Muscle of leg (tissue), 11 donors: Measurements from ENCODE around the gene SMARCD3. TPM values are rescaled to one million over a fixed set of nuclear protein-coding genes. Genes with fewer than 3 reads are reported as not detected.
A peak's percentile ranks its signal among the peaks of the same experiment; 100 is the strongest.

Experiments
- DNase-seq: peaks from one replicate; pipeline ENCODE4 v3.0.0; 2013
- H3K27ac ChIP-seq: one replicate; pipeline ENCODE4 v1.5.1; 2013; ENCODE audit warnings: mild to moderate bottlenecking, low read length, control low read depth
- H3K27me3 ChIP-seq: one replicate; pipeline ENCODE4 v1.6.1; 2013; ENCODE audit warnings: low read length; ENCODE audit not compliant: control insufficient read depth, insufficient read depth
- H3K36me3 ChIP-seq: one replicate; pipeline ENCODE4 v1.6.1; 2013; ENCODE audit warnings: low read length; ENCODE audit not compliant: control insufficient read depth, insufficient read depth
- H3K4me1 ChIP-seq: one replicate; pipeline ENCODE4 v1.6.1; 2013; ENCODE audit warnings: low read length; ENCODE audit not compliant: control insufficient read depth, insufficient read depth
- H3K4me3 ChIP-seq: one replicate; pipeline ENCODE4 v1.5.1; 2013; ENCODE audit warnings: low read length, control low read depth
- H3K9me3 ChIP-seq: replicated peaks from 2 replicates; pipeline ENCODE4 v1.6.1; 2013; ENCODE audit warnings: low read depth, low read length; ENCODE audit not compliant: control insufficient read depth
- WGBS: methylation state at CpG from one replicate; pipeline ENCODE4 v1.1.5; 2013; ENCODE audit warnings: missing lambda C conversion rate; ENCODE audit not compliant: insufficient coverage; 5-methylcytosine and 5-hydroxymethylcytosine counted together
- polyA plus RNA-seq, 8 donors: library from polyadenylated mRNA; unstranded; fragments of 120-200 nt; gene quantifications; one replicate each; pipeline versions ENCODE4 v1.2.1 to v1.2.3, GENCODE V29; 2013; ENCODE audit warnings: inconsistent platforms in 1 of 8, low replicate concordance in 1 of 8; ENCODE audit not compliant: insufficient read length in 8 of 8, insufficient read depth in 1 of 8
- total RNA-seq: library from RNA; stranded (reverse); fragments of 120-200 nt; gene quantifications from one replicate; pipeline ENCODE4 v1.2.4, GENCODE V29; 2013

SMARCD3 gene
- total and polyA plus RNA-seq, 9 donors: 106 to 180 (median 137) TPM

- 75% methylated on average over 4 of the region's 11 CpGs for WGBS
- no peak overlapping the region for H3K4me3 ChIP-seq
Observed at GRCh38 chr7:151260471-151260870, 12.0 kb upstream of the SMARCD3 start.

DNA sequence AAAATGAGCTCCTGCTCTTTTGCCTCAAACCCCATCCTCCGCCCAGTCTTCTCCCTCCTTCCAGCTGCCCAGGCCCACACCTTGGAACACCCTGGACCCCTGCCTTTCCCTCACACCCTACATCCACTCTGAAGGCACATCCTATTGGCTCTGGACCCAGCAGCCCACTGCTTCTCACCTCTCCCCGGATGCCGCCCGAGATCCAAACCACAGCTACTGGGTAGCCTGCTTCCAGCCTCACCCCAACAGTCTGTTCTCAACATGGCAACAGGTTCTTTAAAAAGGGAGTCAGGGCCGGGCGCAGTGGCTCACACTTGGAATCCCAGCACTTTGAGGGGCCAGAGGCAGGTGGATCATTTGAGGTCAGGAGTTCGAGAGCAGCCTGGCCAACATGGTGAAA is 9.5 kb upstream of the SMARCD3 start:
- Histone ChIP-seq H3K9me3 (no peaks in the 10 kb centered on the region), H3K27ac (no peak overlapping the region), H3K4me3 (no peak overlapping the region), H3K36me3 (no peaks in the 10 kb centered on the region), H3K27me3 (peaks cover 34% of the 10 kb centered on the region), H3K4me1 (peaks cover 40% of the 10 kb centered on the region)
- WGBS: 85% methylated on average over 7 of the region's 7 CpGs
- no peak for DNase-seq

More at GRCh38 chr7:151260471-151260870, 12.0 kb upstream of the SMARCD3 start:
- no peak for DNase-seq
- no peak overlapping the region for H3K27ac ChIP-seq
- H3K4me1 ChIP-seq: peaks cover 25% of the 10 kb centered on the region
- no peaks in the 10 kb centered on the region for H3K9me3 ChIP-seq
- H3K36me3 ChIP-seq: no peaks in the 10 kb centered on the region
- peaks cover 27% of the 10 kb centered on the region for H3K27me3 ChIP-seq

GRCh38 chr7:151256410-151257045 is 8.0 kb upstream of the SMARCD3 start:
- Histone ChIP-seq H3K4me3 (no peak overlapping the region), H3K27me3 (peaks cover 30% of the 10 kb centered on the region), H3K36me3 (no peaks in the 10 kb centered on the region), H3K27ac (no peak overlapping the region), H3K4me1 (peaks cover 39% of the 10 kb centered on the region), H3K9me3 (no peaks in the 10 kb centered on the region)
- DNase-seq: peak; percentile 36
- 42% methylated on average over 16 of the region's 16 CpGs for WGBS

GRCh38 chr7:151255390-151255789 is 6.9 kb upstream of the SMARCD3 start:
- 51% methylated on average over 7 of the region's 7 CpGs for WGBS

DNA sequence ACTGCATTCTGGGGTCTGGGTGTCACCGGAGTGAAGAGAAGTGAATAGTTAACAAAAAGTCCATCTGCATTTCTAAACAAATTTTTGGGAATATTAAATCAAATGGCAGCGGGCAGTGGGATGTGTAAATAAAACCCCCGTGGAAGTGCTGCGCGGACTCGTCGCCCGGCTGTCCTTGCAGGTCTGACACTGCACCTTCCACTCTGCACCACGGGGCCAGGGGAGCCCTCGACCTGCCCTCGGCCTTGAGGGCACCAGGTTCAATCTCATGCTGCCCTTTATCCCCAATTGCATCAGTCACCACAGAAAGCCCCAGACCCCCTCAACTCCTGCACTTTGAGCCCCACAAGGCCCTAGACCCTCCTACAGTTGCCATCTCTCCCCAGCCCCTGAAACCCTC is 6.4 kb upstream of the SMARCD3 start:
- Histone ChIP-seq H3K9me3 (no peaks in the 10 kb centered on the region), H3K36me3 (no peaks in the 10 kb centered on the region), H3K27ac (no peak overlapping the region), H3K27me3 (peaks cover 19% of the 10 kb centered on the region), H3K4me1 (peaks cover 49% of the 10 kb centered on the region), H3K4me3 (no peak overlapping the region)
- WGBS: 60% methylated on average over 2 of the region's 11 CpGs
- DNase-seq: no peak

More at GRCh38 chr7:151255390-151255789, 6.9 kb upstream of the SMARCD3 start:
- peaks cover 19% of the 10 kb centered on the region for H3K27me3 ChIP-seq
- no peak overlapping the region for H3K27ac ChIP-seq
- DNase-seq: no peak
- H3K4me1 ChIP-seq: peaks cover 43% of the 10 kb centered on the region
- no peak overlapping the region for H3K4me3 ChIP-seq
- H3K9me3 ChIP-seq: no peaks in the 10 kb centered on the region
- H3K36me3 ChIP-seq: no peaks in the 10 kb centered on the region

DNA sequence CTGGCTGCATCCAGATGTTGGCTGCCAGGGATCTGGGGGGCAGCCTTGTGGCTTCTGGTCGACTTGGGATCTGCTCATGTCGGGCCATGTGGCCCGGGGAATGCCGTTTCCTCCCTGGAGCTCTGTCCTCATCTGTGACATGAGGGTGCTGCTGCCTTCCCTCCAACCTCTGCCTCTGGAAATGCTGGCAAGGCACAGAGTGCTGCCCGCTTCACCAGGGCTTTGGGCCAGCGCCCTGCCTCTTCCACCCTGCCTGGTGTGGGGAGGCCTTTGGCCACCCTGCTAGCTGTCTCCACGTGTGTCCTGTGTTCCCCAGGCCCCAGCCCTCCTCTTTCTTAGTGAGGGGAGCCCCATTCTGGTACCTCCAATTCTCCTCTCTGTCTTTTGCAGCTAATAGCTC is 5.8 kb upstream of the SMARCD3 start:
- Histone ChIP-seq H3K36me3 (no peaks in the 10 kb centered on the region), H3K4me3 (no peak overlapping the region), H3K27me3 (peaks cover 19% of the 10 kb centered on the region), H3K27ac (no peak overlapping the region), H3K9me3 (no peaks in the 10 kb centered on the region), H3K4me1 (peaks cover 54% of the 10 kb centered on the region)
- 73% methylated on average over 5 of the region's 7 CpGs for WGBS
- no peak for DNase-seq

DNA sequence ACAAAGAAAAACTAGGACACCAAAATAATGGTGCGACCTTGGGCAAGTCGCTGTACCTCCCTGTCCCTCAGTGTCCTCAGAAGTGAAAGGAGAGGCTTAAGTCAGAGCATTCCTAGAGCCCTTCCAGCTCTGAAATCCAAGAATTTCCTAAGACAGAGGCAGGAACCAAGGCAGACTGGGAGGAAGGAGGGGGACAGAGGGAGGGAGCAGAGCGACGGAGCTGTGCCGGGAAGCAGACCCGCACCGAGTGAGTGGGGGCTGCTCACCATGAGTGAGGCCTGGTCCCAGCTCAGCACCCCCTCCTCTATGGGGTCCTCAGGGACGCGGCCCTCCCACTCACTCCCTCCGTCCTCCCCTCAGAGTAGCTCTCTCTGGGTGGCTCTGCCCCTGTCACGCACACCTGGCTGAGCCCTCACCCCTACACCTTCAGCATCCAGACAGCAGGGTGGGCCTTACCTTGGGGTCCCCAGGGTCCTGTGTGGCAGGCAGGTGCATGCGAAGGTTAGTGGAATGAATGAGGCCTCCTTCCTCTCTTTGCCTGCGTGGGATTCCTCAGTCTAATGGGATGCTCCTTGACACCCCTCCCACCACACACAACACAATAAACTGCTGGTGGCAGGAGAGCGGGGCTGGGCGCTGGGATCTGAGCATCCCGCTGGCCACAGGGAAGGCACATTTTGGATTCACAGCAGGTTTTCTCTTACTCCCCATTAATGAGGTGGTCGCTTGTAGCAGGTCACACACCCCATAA is 4.6 kb upstream of the SMARCD3 start:
- Histone ChIP-seq H3K4me1 (peaks cover 56% of the 10 kb centered on the region), H3K4me3 (no peak overlapping the region), H3K27ac (peak overlapping the region; percentile 99), H3K9me3 (no peaks in the 10 kb centered on the region), H3K27me3 (peaks cover 19% of the 10 kb centered on the region), H3K36me3 (no peaks in the 10 kb centered on the region)
- peak; percentile 81 for DNase-seq
- WGBS: 42% methylated on average over 4 of the region's 17 CpGs

GRCh38 chr7:151252561-151252835 is 4.0 kb upstream of the SMARCD3 start:
- H3K27ac ChIP-seq: peak overlapping the region; percentile 99
- peak overlapping the region; percentile 82 for H3K4me3 ChIP-seq
- H3K9me3 ChIP-seq: no peaks in the 10 kb centered on the region
- no peak for DNase-seq
- no peaks in the 10 kb centered on the region for H3K36me3 ChIP-seq
- peaks cover 59% of the 10 kb centered on the region for H3K4me1 ChIP-seq
- no CpG with 5 or more reads among the region's 9 CpGs for WGBS
- H3K27me3 ChIP-seq: peaks cover 16% of the 10 kb centered on the region

DNA sequence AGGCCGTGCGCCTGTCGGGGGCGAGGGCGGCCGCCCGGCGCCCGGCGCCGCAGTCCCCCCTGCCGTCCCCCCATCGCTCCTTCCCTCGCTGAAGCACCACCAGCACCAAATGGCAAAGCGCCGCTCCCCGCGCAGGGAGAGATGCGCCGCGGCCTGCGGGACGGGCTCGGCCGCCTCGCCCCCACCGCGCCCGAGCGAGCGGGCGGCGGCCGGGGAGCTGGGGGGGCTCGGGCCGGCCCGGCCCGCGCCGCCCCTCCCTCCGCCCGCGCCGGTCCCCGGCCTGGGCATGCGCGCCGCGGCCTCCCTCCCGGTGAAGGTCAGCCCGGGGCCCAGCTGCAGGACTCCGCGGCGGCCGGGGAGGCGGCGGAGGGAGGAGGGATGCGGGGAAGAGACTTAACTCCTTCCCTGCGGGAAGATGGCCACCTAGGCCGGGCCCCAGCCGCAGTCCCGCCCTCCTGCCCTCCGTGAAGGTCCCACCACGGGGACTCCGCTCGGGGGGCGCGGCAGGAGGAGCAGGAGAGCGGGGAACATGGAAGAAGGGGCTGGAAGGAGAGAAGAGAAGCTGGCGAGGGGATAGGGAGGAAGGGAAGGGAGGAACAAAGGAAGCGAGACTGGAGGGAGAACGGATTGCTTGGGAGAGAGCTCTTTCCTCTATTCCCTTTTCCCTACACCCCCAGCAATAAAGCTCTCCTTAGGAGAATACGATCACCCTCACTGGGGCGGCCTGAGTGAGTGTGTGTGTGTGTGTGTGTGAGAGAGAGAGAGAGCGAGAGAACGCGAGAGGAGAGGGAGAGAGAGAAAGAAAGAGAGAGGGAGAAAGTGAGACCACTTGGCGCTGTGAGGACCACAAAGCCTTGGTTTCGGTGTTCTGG is 3.4 kb upstream of the SMARCD3 start:
- peaks cover 62% of the 10 kb centered on the region for H3K4me1 ChIP-seq
- peak overlapping the region; percentile 99 for H3K27ac ChIP-seq
- H3K4me3 ChIP-seq: peak overlapping the region; percentile 82
- DNase-seq: peak; percentile 96
- H3K27me3 ChIP-seq: peaks cover 11% of the 10 kb centered on the region
- H3K9me3 ChIP-seq: no peaks in the 10 kb centered on the region
- WGBS: under 1% methylated on average over 51 of the region's 79 CpGs
- H3K36me3 ChIP-seq: no peaks in the 10 kb centered on the region

DNA sequence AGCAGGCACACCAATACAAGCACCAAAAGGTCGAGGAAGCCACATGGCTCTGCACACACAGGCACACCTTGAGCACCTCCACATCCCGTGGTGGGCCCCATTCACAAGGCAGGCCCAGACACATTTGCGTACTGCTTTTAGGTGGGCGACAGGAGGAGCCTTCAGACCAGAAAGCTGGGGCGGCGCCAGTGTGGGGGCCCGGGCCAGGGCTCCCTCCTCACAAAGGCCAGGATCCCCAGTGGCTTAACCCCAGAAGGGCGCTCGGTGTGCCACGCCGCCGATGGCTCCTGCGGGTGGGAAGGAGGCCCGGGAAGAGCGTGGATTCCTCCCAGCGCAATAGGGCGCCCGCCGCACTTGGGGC is 2.8 kb upstream of the SMARCD3 start:
- H3K4me3 ChIP-seq: peak overlapping the region; percentile 58
- peaks cover 62% of the 10 kb centered on the region for H3K4me1 ChIP-seq
- no peak for DNase-seq
- peaks cover 8% of the 10 kb centered on the region for H3K27me3 ChIP-seq
- H3K36me3 ChIP-seq: no peaks in the 10 kb centered on the region
- H3K27ac ChIP-seq: peak overlapping the region; percentile 90
- H3K9me3 ChIP-seq: no peaks in the 10 kb centered on the region
- under 1% methylated on average over 17 of the region's 19 CpGs for WGBS
